ENCODE results near the gene DOK4. TPM values are rescaled to one million over a fixed set of nuclear protein-coding genes. Genes with fewer than 3 reads are reported as not detected.

Gene DOK4
- total RNA-seq, 1 donor from 2014 or later: 25.5 TPM

- no peak overlapping the region for H3K4me3 ChIP-seq (ENCODE audit: insufficient read depth, low read depth, low read length)
- TF ChIP-seq EZH2 (IDR thresholded peaks at IDR 0.05; ENCODE audit: insufficient read depth, low read length) (no peak), CTCF (IDR thresholded peaks at IDR 0.05; ENCODE audit: insufficient read depth, low read depth, low read length) (no peak)
- FAIRE-seq: no peak
- no peaks in the 10 kb centered on the region for H3K9me3 ChIP-seq (ENCODE audit: insufficient read depth, low read depth, low read length)
- no peak overlapping the region for H3K4me2 ChIP-seq (ENCODE audit: low read length)
- no peaks in the 10 kb centered on the region for H3K36me3 ChIP-seq (ENCODE audit: insufficient read depth, low read length)
- H3K4me1 Mint-ChIP-seq (ENCODE audit: low read depth, unreplicated experiment): no peaks in the 10 kb centered on the region
- H3K9me3 Mint-ChIP-seq (ENCODE audit: unreplicated experiment): no peaks in the 10 kb centered on the region
- H3K36me3 Mint-ChIP-seq (ENCODE audit: low read depth, unreplicated experiment): no peaks in the 10 kb centered on the region
- no peak for DNase-seq (ENCODE audit: low read depth)
- H3K4me1 ChIP-seq (ENCODE audit: insufficient read depth, low read length): no peaks in the 10 kb centered on the region
- H3K4me3 Mint-ChIP-seq (ENCODE audit: unreplicated experiment): no peak overlapping the region
- no peak overlapping the region for H3K27ac ChIP-seq (ENCODE audit: low read depth, low read length)
- H3K27ac Mint-ChIP-seq (ENCODE audit: unreplicated experiment): no peak overlapping the region
- H4K20me1 ChIP-seq (ENCODE audit: insufficient read depth, low read length): no peaks in the 10 kb centered on the region
- peaks cover 19% of the 10 kb centered on the region for H3K27me3 ChIP-seq (ENCODE audit: insufficient read depth, low read length)
- H3K79me2 ChIP-seq (ENCODE audit: insufficient read depth, low read length): no peaks in the 10 kb centered on the region
- peaks cover 24% of the 10 kb centered on the region for H3K27me3 Mint-ChIP-seq (ENCODE audit: low read depth, unreplicated experiment)
- H3K9ac ChIP-seq (ENCODE audit: low read length): no peak overlapping the region
- no peak overlapping the region for H2AFZ ChIP-seq (ENCODE audit: low read depth, low read length)
These were observed 21.7 kb upstream of the DOK4 start for GRCh38 chr16:57508035-57508425.

GRCh38 chr16:57507136-57508034 lies 21.1 kb upstream of the DOK4 start:
- no peak for FAIRE-seq
- Mint-ChIP-seq H3K36me3 (ENCODE audit: low read depth, unreplicated experiment) (no peaks in the 10 kb centered on the region), H3K27ac (ENCODE audit: unreplicated experiment) (no peak overlapping the region), H3K9me3 (ENCODE audit: unreplicated experiment) (no peaks in the 10 kb centered on the region), H3K4me1 (ENCODE audit: low read depth, unreplicated experiment) (no peaks in the 10 kb centered on the region), H3K27me3 (ENCODE audit: low read depth, unreplicated experiment) (peaks cover 29% of the 10 kb centered on the region), H3K4me3 (ENCODE audit: unreplicated experiment) (no peak overlapping the region)
- no peak for DNase-seq (ENCODE audit: low read depth)
- H3K9ac ChIP-seq (ENCODE audit: low read length): no peak overlapping the region
- H3K79me2 ChIP-seq (ENCODE audit: insufficient read depth, low read length): no peaks in the 10 kb centered on the region
- no peaks in the 10 kb centered on the region for H3K9me3 ChIP-seq (ENCODE audit: insufficient read depth, low read depth, low read length)
- no peak overlapping the region for H3K27ac ChIP-seq (ENCODE audit: low read depth, low read length)
- TF ChIP-seq CTCF (IDR thresholded peaks at IDR 0.05; ENCODE audit: insufficient read depth, low read depth, low read length): no peak
- no peak for TF ChIP-seq EZH2 (IDR thresholded peaks at IDR 0.05; ENCODE audit: insufficient read depth, low read length)
- H4K20me1 ChIP-seq (ENCODE audit: insufficient read depth, low read length): no peaks in the 10 kb centered on the region
- no peak overlapping the region for H2AFZ ChIP-seq (ENCODE audit: low read depth, low read length)
- H3K36me3 ChIP-seq (ENCODE audit: insufficient read depth, low read length): no peaks in the 10 kb centered on the region
- H3K27me3 ChIP-seq (ENCODE audit: insufficient read depth, low read length): peaks cover 24% of the 10 kb centered on the region
- no peak overlapping the region for H3K4me2 ChIP-seq (ENCODE audit: low read length)
- H3K4me1 ChIP-seq (ENCODE audit: insufficient read depth, low read length): no peaks in the 10 kb centered on the region
- no peak overlapping the region for H3K4me3 ChIP-seq (ENCODE audit: insufficient read depth, low read depth, low read length)

- Histone ChIP-seq H3K27me3 (ENCODE audit: insufficient read depth, low read length) (peaks cover 24% of the 10 kb centered on the region), H3K9ac (ENCODE audit: low read length) (no peak overlapping the region), H4K20me1 (ENCODE audit: insufficient read depth, low read length) (no peaks in the 10 kb centered on the region), H3K4me3 (ENCODE audit: insufficient read depth, low read depth, low read length) (no peak overlapping the region), H3K36me3 (ENCODE audit: insufficient read depth, low read length) (no peaks in the 10 kb centered on the region), H3K4me1 (ENCODE audit: insufficient read depth, low read length) (no peaks in the 10 kb centered on the region), H3K27ac (ENCODE audit: low read depth, low read length) (no peak overlapping the region), H2AFZ (ENCODE audit: low read depth, low read length) (no peak overlapping the region), H3K4me2 (ENCODE audit: low read length) (no peak overlapping the region), H3K9me3 (ENCODE audit: insufficient read depth, low read depth, low read length) (no peaks in the 10 kb centered on the region), H3K79me2 (ENCODE audit: insufficient read depth, low read length) (no peaks in the 10 kb centered on the region)
- H3K4me1 Mint-ChIP-seq (ENCODE audit: low read depth, unreplicated experiment): no peaks in the 10 kb centered on the region
- H3K36me3 Mint-ChIP-seq (ENCODE audit: low read depth, unreplicated experiment): no peaks in the 10 kb centered on the region
- FAIRE-seq (no peak), DNase-seq (ENCODE audit: low read depth) (no peak)
- H3K27ac Mint-ChIP-seq (ENCODE audit: unreplicated experiment): no peak overlapping the region
- no peak for TF ChIP-seq EZH2 (IDR thresholded peaks at IDR 0.05; ENCODE audit: insufficient read depth, low read length)
- TF ChIP-seq CTCF (IDR thresholded peaks at IDR 0.05; ENCODE audit: insufficient read depth, low read depth, low read length): no peak
- no peaks in the 10 kb centered on the region for H3K9me3 Mint-ChIP-seq (ENCODE audit: unreplicated experiment)
- H3K4me3 Mint-ChIP-seq (ENCODE audit: unreplicated experiment): no peak overlapping the region
- H3K27me3 Mint-ChIP-seq (ENCODE audit: low read depth, unreplicated experiment): peaks cover 42% of the 10 kb centered on the region
These were observed 18.9 kb upstream of the DOK4 start for GRCh38 chr16:57505169-57505568.
